SJSA1 (cell line): ENCODE data around the gene BABAM2. TPM values are rescaled to one million over a fixed set of nuclear protein-coding genes. Genes with fewer than 3 reads are reported as not detected.
A peak's percentile ranks its signal among the peaks of the same experiment; 100 is the strongest.

ENCODE experiments used
- DNase-seq, 2 experiments: peaks; one replicate each; pipeline ENCODE4 v3.0.0-alpha.2; 2015 to 2020; ENCODE audit warnings: low spot score in 2 of 2, low read depth in 1 of 2
- H3K27ac ChIP-seq: fragments of 250-450 bp; sonication (Bioruptor Pico); 2 replicates; pipeline ENCODE4 v1.5.1; 2020; ENCODE audit warnings: mild to moderate bottlenecking, moderate library complexity
- H3K27me3 ChIP-seq: fragments of 250-450 bp; sonication (Bioruptor Pico); replicated peaks from 2 replicates; pipeline ENCODE4 v1.5.1; 2020; ENCODE audit warnings: mild to moderate bottlenecking, moderate library complexity
- H3K36me3 ChIP-seq: fragments of 250-450 bp; sonication (Bioruptor Pico); 2 replicates; pipeline ENCODE4 v1.5.1; 2020; ENCODE audit warnings: mild to moderate bottlenecking
- H3K4me1 ChIP-seq: fragments of 250-450 bp; sonication (Bioruptor Pico); replicated peaks from 2 replicates; pipeline ENCODE4 v1.6.1; 2021; ENCODE audit warnings: mild to moderate bottlenecking
- H3K4me3 ChIP-seq: fragments of 250-450 bp; sonication (Bioruptor Pico); 2 replicates; pipeline ENCODE4 v1.5.1; 2020; ENCODE audit warnings: mild to moderate bottlenecking
- H3K9me3 ChIP-seq: fragments of 250-450 bp; sonication (Bioruptor Pico); replicated peaks from 2 replicates; pipeline ENCODE4 v1.5.1; 2020; ENCODE audit warnings: mild to moderate bottlenecking
- total RNA-seq: library from RNA; depleted of rRNA; stranded (reverse); fragments of >200 nt; shearing (Covaris generic); gene quantifications from 2 replicates; pipeline ENCODE4 v1.2.3, GENCODE V29; 2014

The BABAM2 gene
- total RNA-seq, 1 experiment from 2014 or later, result 24.6 TPM

- no peaks in the 10 kb centered on the region for H3K9me3 ChIP-seq
- H3K36me3 ChIP-seq, result no peaks in the 10 kb centered on the region
- H3K4me3 ChIP-seq, result no peak overlapping the region
- DNase-seq, result no peak
- H3K27me3 ChIP-seq, result no peaks in the 10 kb centered on the region
- no peak overlapping the region for H3K27ac ChIP-seq
- H3K4me1 ChIP-seq, result peaks cover 32% of the 10 kb centered on the region
Measured at GRCh38 chr2:28163627-28164279, 273.2 kb downstream of the BABAM2 start.

GRCh38 chr2:28164280-28164801, 273.8 kb downstream of the BABAM2 start:
- H3K4me3 ChIP-seq, result no peak overlapping the region
- peak in 1 of 2 experiments; percentile 78 for DNase-seq
- H3K27me3 ChIP-seq, result no peaks in the 10 kb centered on the region
- peaks cover 32% of the 10 kb centered on the region for H3K4me1 ChIP-seq
- no peaks in the 10 kb centered on the region for H3K9me3 ChIP-seq
- peak overlapping the region; percentile 9; the same call in 1 of the 2 replicates for H3K27ac ChIP-seq
- H3K36me3 ChIP-seq, result no peaks in the 10 kb centered on the region

GRCh38 chr2:28165087-28165635, 274.6 kb downstream of the BABAM2 start:
- H3K4me3 ChIP-seq, result no peak overlapping the region
- H3K4me1 ChIP-seq, result peaks cover 32% of the 10 kb centered on the region
- H3K9me3 ChIP-seq, result no peaks in the 10 kb centered on the region
- DNase-seq, result no peak
- H3K27ac ChIP-seq, result no peak overlapping the region
- no peaks in the 10 kb centered on the region for H3K27me3 ChIP-seq
- no peaks in the 10 kb centered on the region for H3K36me3 ChIP-seq

GRCh38 chr2:28166956-28167355, 276.4 kb downstream of the BABAM2 start:
- Histone ChIP-seq H3K9me3 (no peaks in the 10 kb centered on the region), H3K27ac (no peak overlapping the region), H3K36me3 (no peaks in the 10 kb centered on the region), H3K27me3 (no peaks in the 10 kb centered on the region), H3K4me3 (no peak overlapping the region), H3K4me1 (peaks cover 20% of the 10 kb centered on the region)
- no peak for DNase-seq

GRCh38 chr2:28168376-28168775, 277.8 kb downstream of the BABAM2 start:
- DNase-seq, result no peak
- Histone ChIP-seq H3K27ac (no peak overlapping the region), H3K4me1 (peaks cover 20% of the 10 kb centered on the region), H3K27me3 (no peaks in the 10 kb centered on the region), H3K9me3 (no peaks in the 10 kb centered on the region), H3K36me3 (no peaks in the 10 kb centered on the region), H3K4me3 (no peak overlapping the region)

GRCh38 chr2:28169492-28169891, 279.0 kb downstream of the BABAM2 start:
- Histone ChIP-seq H3K4me1 (peaks cover 10% of the 10 kb centered on the region), H3K4me3 (no peak overlapping the region), H3K27ac (no peak overlapping the region), H3K27me3 (no peaks in the 10 kb centered on the region), H3K36me3 (no peaks in the 10 kb centered on the region), H3K9me3 (no peaks in the 10 kb centered on the region)
- no peak for DNase-seq

- Histone ChIP-seq H3K27ac (no peak overlapping the region), H3K4me3 (no peak overlapping the region), H3K36me3 (no peaks in the 10 kb centered on the region), H3K4me1 (no peaks in the 10 kb centered on the region), H3K27me3 (no peaks in the 10 kb centered on the region), H3K9me3 (peaks cover 3% of the 10 kb centered on the region; the same call in 1 of the 2 replicates)
- DNase-seq, result no peak
Measured at GRCh38 chr2:28172114-28172898, 281.8 kb downstream of the BABAM2 start.

GRCh38 chr2:28173377-28173776, 282.8 kb downstream of the BABAM2 start:
- Histone ChIP-seq H3K4me1 (no peaks in the 10 kb centered on the region), H3K36me3 (no peaks in the 10 kb centered on the region), H3K27me3 (no peaks in the 10 kb centered on the region), H3K9me3 (peaks cover 3% of the 10 kb centered on the region; the same call in 1 of the 2 replicates), H3K27ac (no peak overlapping the region), H3K4me3 (no peak overlapping the region)
- DNase-seq, result no peak

- no peak for DNase-seq
- Histone ChIP-seq H3K27me3 (no peaks in the 10 kb centered on the region), H3K36me3 (no peaks in the 10 kb centered on the region), H3K27ac (no peak overlapping the region), H3K9me3 (peaks cover 3% of the 10 kb centered on the region; the same call in 1 of the 2 replicates), H3K4me3 (no peak overlapping the region), H3K4me1 (no peaks in the 10 kb centered on the region)
Measured at GRCh38 chr2:28174211-28174610, 283.7 kb downstream of the BABAM2 start.

- H3K4me1 ChIP-seq, result no peaks in the 10 kb centered on the region
- H3K9me3 ChIP-seq, result peaks cover 3% of the 10 kb centered on the region; the same call in 1 of the 2 replicates
- no peak overlapping the region for H3K4me3 ChIP-seq
- H3K27me3 ChIP-seq, result no peaks in the 10 kb centered on the region
- H3K27ac ChIP-seq, result no peak overlapping the region
- no peaks in the 10 kb centered on the region for H3K36me3 ChIP-seq
- no peak for DNase-seq
Measured at GRCh38 chr2:28175028-28175427, 284.5 kb downstream of the BABAM2 start.

GRCh38 chr2:28178946-28179345, 288.4 kb downstream of the BABAM2 start:
- no peak overlapping the region for H3K4me3 ChIP-seq
- H3K36me3 ChIP-seq, result no peaks in the 10 kb centered on the region
- no peak overlapping the region for H3K27ac ChIP-seq
- H3K27me3 ChIP-seq, result no peaks in the 10 kb centered on the region
- DNase-seq, result no peak
- no peaks in the 10 kb centered on the region for H3K4me1 ChIP-seq
- H3K9me3 ChIP-seq, result peaks cover 3% of the 10 kb centered on the region; the same call in 1 of the 2 replicates

GRCh38 chr2:28181801-28182200, 291.3 kb downstream of the BABAM2 start:
- H3K4me3 ChIP-seq, result no peak overlapping the region
- no peak for DNase-seq
- no peaks in the 10 kb centered on the region for H3K36me3 ChIP-seq
- no peak overlapping the region for H3K27ac ChIP-seq
- no peaks in the 10 kb centered on the region for H3K27me3 ChIP-seq
- H3K9me3 ChIP-seq, result 0 out of 2 replicates have a peak, but pooled peaks cover 2% of the 10 kb centered on the region
- no peaks in the 10 kb centered on the region for H3K4me1 ChIP-seq

GRCh38 chr2:28182348-28182747, 291.8 kb downstream of the BABAM2 start:
- H3K9me3 ChIP-seq, result no peaks in the 10 kb centered on the region
- no peaks in the 10 kb centered on the region for H3K36me3 ChIP-seq
- H3K4me3 ChIP-seq, result no peak overlapping the region
- DNase-seq, result no peak
- no peaks in the 10 kb centered on the region for H3K4me1 ChIP-seq
- no peaks in the 10 kb centered on the region for H3K27me3 ChIP-seq
- no peak overlapping the region for H3K27ac ChIP-seq

GRCh38 chr2:28185153-28185552, 294.6 kb downstream of the BABAM2 start:
- Histone ChIP-seq H3K36me3 (no peaks in the 10 kb centered on the region), H3K9me3 (no peaks in the 10 kb centered on the region), H3K27ac (no peak overlapping the region), H3K27me3 (no peaks in the 10 kb centered on the region), H3K4me1 (no peaks in the 10 kb centered on the region), H3K4me3 (no peak overlapping the region)
- no peak for DNase-seq
